OCI-LY1 (cell line): ENCODE measurements around the gene CPA3.

Experiments used
- H2AFZ ChIP-seq: fragments of 200-600 bp; sonication (generic), shearing (Covaris generic); 2 replicates; pipeline ENCODE4 v1.6.0; 2014; ENCODE audit warnings: antibody characterized with exemption, mild to moderate bottlenecking, low read length
- H3F3A ChIP-seq: fragments of 200-600 bp; sonication (generic), shearing (Covaris generic); 2 replicates; pipeline ENCODE4 v1.6.0; 2014; ENCODE audit warnings: mild to moderate bottlenecking, antibody characterized with exemption, low read length, moderate library complexity; ENCODE audit not compliant: insufficient read depth
- H3K27ac ChIP-seq: fragments of 200-600 bp; sonication (generic); 2 replicates; pipeline ENCODE4 v1.5.1; 2014; ENCODE audit warnings: low read length, mixed run types, mild to moderate bottlenecking, low read depth; ENCODE audit not compliant: poor library complexity, severe bottlenecking
- H3K27me3 ChIP-seq: fragments of 200-600 bp; sonication (generic); 2 replicates; pipeline ENCODE4 v1.6.0; 2014; ENCODE audit warnings: antibody characterized with exemption, mild to moderate bottlenecking, low read length, moderate library complexity; ENCODE audit not compliant: insufficient read depth
- H3K36me3 ChIP-seq: fragments of 200-600 bp; sonication (generic); 2 replicates; pipeline ENCODE4 v1.6.1; 2014; ENCODE audit warnings: mild to moderate bottlenecking, antibody characterized with exemption, low read length, moderate library complexity, mixed read lengths; ENCODE audit not compliant: insufficient read depth
- H3K4me1 ChIP-seq: fragments of 200-600 bp; sonication (generic); 2 replicates; pipeline ENCODE4 v1.5.1; 2014; ENCODE audit warnings: mild to moderate bottlenecking, low read length, moderate library complexity; ENCODE audit not compliant: insufficient read depth, severe bottlenecking
- H3K4me2 ChIP-seq: fragments of 200-600 bp; sonication (generic), shearing (Covaris generic); 2 replicates; pipeline ENCODE4 v1.6.1; 2014; ENCODE audit warnings: low read length
- H3K4me3 ChIP-seq: fragments of 200-600 bp; sonication (generic); 2 replicates; pipeline ENCODE4 v1.5.1; 2014; ENCODE audit warnings: low read length, low read depth, mild to moderate bottlenecking, mixed read lengths; ENCODE audit not compliant: poor library complexity, severe bottlenecking
- H3K79me2 ChIP-seq: fragments of 200-600 bp; shearing (Covaris generic); 2 replicates; pipeline ENCODE4 v1.6.1; 2016; ENCODE audit warnings: mixed run types, low read length, mixed read lengths; ENCODE audit not compliant: insufficient read depth
- H3K9ac ChIP-seq: fragments of 200-600 bp; sonication (generic), shearing (Covaris generic); 2 replicates; pipeline ENCODE4 v1.6.1; 2014; ENCODE audit warnings: mild to moderate bottlenecking, low read length, mixed read lengths
- H3K9me2 ChIP-seq: fragments of 200-600 bp; sonication (generic), shearing (Covaris generic); 2 replicates; pipeline ENCODE4 v1.6.1; 2014; ENCODE audit warnings: low read depth, mild to moderate bottlenecking, low read length, mixed read lengths
- H3K9me3 ChIP-seq: fragments of 200-600 bp; shearing (Covaris generic); 2 replicates; pipeline ENCODE4 v1.6.1; 2014; ENCODE audit warnings: low read length, mixed read lengths
- H4K20me1 ChIP-seq: fragments of 200-600 bp; sonication (generic), shearing (Covaris generic); 2 replicates; pipeline ENCODE4 v1.6.0; 2016; ENCODE audit warnings: mild to moderate bottlenecking, low read length; ENCODE audit not compliant: insufficient read depth
- EZH2 ChIP-seq: fragments of 200-600 bp; sonication (generic), shearing (Covaris generic); IDR thresholded peaks from 2 replicates; pipeline ENCODE4 v1.8.0; 2017; ENCODE audit warnings: borderline replicate concordance, mixed run types, mild to moderate bottlenecking, antibody characterized with exemption, low read length, moderate library complexity, mixed read lengths
- TF ChIP-seq, protein P1 (sequence below): fragments of 200-600 bp; sonication (generic), shearing (Covaris generic); IDR thresholded peaks from 2 replicates; pipeline ENCODE4 v1.5.1; 2017; ENCODE audit warnings: mild to moderate bottlenecking, antibody characterized with exemption, low read length, moderate library complexity, mixed read lengths

Gene CPA3

GRCh38 chr3:148914936-148915690, 50.0 kb downstream of the CPA3 start:
- Histone ChIP-seq H4K20me1 (no peaks in the 10 kb centered on the region), H3F3A (no peaks in the 10 kb centered on the region), H3K9me2 (no peaks in the 10 kb centered on the region), H3K9me3 (no peaks in the 10 kb centered on the region), H3K27me3 (no peaks in the 10 kb centered on the region), H3K79me2 (no peaks in the 10 kb centered on the region), H3K4me1 (no peaks in the 10 kb centered on the region), H3K9ac (no peak overlapping the region), H3K27ac (no peak overlapping the region), H3K4me3 (no peak overlapping the region), H3K4me2 (no peak overlapping the region), H3K36me3 (no peaks in the 10 kb centered on the region), H2AFZ (no peak overlapping the region)
- TF ChIP-seq EZH2, result no peak
- TF ChIP-seq, protein P1, sequence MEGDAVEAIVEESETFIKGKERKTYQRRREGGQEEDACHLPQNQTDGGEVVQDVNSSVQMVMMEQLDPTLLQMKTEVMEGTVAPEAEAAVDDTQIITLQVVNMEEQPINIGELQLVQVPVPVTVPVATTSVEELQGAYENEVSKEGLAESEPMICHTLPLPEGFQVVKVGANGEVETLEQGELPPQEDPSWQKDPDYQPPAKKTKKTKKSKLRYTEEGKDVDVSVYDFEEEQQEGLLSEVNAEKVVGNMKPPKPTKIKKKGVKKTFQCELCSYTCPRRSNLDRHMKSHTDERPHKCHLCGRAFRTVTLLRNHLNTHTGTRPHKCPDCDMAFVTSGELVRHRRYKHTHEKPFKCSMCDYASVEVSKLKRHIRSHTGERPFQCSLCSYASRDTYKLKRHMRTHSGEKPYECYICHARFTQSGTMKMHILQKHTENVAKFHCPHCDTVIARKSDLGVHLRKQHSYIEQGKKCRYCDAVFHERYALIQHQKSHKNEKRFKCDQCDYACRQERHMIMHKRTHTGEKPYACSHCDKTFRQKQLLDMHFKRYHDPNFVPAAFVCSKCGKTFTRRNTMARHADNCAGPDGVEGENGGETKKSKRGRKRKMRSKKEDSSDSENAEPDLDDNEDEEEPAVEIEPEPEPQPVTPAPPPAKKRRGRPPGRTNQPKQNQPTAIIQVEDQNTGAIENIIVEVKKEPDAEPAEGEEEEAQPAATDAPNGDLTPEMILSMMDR, result no peak

- Histone ChIP-seq H3F3A (no peaks in the 10 kb centered on the region), H3K9me2 (no peaks in the 10 kb centered on the region), H3K4me2 (no peak overlapping the region), H2AFZ (no peak overlapping the region), H3K36me3 (no peaks in the 10 kb centered on the region), H3K4me1 (no peaks in the 10 kb centered on the region), H3K27me3 (no peaks in the 10 kb centered on the region), H3K9me3 (no peaks in the 10 kb centered on the region), H4K20me1 (no peaks in the 10 kb centered on the region), H3K4me3 (no peak overlapping the region), H3K79me2 (no peaks in the 10 kb centered on the region), H3K27ac (no peak overlapping the region), H3K9ac (no peak overlapping the region)
- TF ChIP-seq EZH2, result no peak
- TF ChIP-seq, protein P1, result no peak
These were observed 51.0 kb downstream of the CPA3 start for GRCh38 chr3:148916132-148916531.

DNA sequence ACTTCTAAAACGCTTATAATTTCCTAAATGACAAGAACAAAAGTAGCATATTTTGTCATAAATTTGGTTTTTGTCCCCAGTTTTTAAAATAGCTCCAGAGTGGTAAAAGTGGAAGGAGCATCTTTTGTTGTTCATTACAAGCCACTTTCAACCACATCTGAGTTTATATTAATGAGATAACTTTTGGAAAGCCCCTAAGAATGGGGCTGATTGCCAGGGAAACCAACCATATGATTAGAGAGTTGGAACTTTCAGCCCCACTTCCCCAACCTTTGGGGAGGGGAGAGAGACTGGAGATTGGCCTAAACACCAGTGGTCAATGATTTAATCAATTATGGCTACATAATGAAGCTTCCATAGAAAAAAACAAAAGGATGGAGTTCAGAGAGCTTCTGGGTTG, 57.4 kb downstream of the CPA3 start:
- Histone ChIP-seq H3K9ac (no peak overlapping the region), H4K20me1 (no peaks in the 10 kb centered on the region), H3K4me1 (no peaks in the 10 kb centered on the region), H3F3A (no peaks in the 10 kb centered on the region), H3K4me3 (no peak overlapping the region), H3K27me3 (no peaks in the 10 kb centered on the region), H3K36me3 (no peaks in the 10 kb centered on the region), H3K9me2 (no peaks in the 10 kb centered on the region), H3K79me2 (no peaks in the 10 kb centered on the region), H2AFZ (no peak overlapping the region), H3K4me2 (no peak overlapping the region), H3K9me3 (no peaks in the 10 kb centered on the region), H3K27ac (no peak overlapping the region)
- TF ChIP-seq, protein P1, result no peak
- TF ChIP-seq EZH2, result no peak
